ENCODE measurements around the gene ARRB1.
"Not testable (repeated sequence)": the region's sequence is repeated elsewhere in the genome, so short reads cannot be mapped to it uniquely, and the experiment has no call there.

ARRB1 gene

DNA sequence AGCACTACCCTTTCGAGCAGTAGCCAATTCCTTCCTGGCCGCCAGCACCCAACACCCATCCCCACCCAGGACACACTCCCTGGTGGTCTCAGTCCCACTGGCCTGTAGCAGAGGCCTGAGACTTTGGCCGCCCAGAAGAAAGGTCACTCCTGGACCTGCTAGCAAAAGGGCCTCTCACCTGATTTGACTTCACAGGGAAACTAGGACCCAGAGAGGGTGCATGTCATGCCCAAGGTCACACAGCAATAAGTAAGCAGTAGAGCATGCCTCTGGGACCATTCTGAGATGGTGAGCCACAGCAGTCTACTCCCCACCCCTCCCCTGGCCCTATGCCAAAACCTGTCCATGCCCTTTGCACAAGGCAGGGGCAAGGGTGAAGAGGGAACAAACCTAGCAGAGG, 7.3 kb downstream of the ARRB1 start:
- DNase-seq (ENCODE audit: low read depth), result no peak

DNA sequence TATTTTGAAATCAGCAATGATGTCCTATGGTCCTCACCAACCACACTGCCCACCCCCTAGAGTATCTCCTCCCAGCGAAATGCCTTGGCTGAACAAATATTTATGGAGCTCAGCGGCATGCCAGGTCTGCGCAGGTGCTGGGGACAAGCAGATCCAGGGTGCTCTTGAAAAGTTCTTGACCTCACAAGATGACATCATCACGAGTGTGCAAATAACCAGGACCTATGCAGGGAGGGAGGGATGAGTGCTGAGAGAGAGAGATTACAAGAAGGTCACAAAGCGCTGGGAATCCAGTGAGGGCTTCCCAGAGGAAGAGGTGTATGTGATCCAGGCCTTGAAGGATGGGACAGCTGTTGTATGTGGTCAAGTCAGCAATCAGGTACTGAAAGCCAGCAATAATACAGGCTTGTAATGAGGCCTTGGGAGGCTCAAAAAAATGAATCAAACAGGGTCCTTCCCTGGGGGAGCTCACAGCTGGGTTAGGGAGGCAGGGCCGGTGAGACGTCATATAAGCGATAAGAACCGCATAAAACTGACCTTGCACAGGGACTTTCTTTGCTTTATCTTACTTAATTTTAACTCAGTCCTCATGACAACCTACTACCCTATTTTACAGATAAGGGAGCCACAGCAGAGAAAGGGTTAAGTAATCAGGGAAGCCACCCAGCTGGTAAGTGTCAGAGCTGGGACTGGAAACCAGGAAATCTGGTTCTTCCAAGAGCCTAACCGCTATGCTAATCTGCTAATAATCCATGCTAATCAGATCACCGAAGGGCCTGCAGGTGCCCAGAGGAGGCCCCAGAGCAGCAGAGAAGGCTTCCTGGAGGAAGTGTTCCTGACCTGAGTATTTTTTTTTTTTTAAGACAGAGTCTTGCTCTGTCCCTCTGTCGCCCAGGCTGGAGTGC, 8.2 kb downstream of the ARRB1 start:
- DNase-seq (ENCODE audit: low read depth), result no peak

DNA sequence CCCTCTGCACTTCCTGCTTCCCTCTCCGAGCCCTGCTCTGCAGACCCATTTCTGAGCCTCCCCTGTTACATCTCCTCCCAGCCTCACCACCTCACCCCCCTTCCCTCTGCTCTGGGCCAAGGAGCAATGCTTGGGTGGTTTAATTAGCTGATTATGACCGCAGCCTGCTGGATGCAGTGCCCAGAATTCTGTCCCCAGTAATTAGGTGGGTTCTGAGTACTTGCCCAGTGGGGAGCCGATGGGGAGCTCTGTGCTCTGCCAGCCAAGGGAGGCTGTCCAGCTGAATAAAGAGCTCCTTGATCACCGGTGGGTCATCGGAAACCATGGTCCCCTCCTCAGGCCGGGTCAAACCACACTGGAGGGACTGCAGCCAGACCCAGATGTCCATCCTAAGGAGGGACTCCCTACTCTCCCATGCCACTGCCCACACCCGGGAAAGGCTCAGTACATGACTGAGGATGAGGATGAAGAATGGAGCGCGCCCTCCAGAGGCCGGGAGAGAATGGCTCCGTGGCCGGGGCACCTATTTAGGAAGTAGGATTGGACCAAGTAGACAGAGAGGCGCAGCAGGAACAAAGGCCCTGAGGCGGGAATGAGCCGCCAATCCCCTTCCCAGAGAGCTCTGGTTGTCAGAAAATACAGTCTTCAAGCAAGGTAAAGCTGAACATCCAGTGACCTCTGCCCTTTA, 9.1 kb downstream of the ARRB1 start:
- DNase-seq (ENCODE audit: low read depth), result no peak

DNA sequence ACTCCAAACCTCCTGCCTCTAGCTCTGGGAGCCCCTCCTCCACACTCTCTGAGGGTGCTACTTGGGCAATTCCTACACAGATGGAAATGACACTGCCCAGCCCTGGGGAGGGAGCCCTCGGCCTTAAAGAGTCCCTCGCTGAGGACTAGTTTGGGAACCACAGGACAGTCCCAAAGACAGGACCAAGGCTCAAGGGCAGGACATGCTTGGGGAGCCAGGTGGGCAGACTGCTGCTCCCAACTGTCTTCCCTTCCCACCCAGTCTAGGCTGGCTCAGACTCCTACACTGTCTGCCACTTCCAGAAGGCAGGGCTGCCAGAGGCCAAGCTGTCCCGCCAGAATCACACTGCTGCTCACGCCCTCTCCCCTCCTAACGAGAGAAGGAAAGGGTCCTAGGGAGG, 9.8 kb downstream of the ARRB1 start:
- no peak for DNase-seq (ENCODE audit: low read depth)

DNA sequence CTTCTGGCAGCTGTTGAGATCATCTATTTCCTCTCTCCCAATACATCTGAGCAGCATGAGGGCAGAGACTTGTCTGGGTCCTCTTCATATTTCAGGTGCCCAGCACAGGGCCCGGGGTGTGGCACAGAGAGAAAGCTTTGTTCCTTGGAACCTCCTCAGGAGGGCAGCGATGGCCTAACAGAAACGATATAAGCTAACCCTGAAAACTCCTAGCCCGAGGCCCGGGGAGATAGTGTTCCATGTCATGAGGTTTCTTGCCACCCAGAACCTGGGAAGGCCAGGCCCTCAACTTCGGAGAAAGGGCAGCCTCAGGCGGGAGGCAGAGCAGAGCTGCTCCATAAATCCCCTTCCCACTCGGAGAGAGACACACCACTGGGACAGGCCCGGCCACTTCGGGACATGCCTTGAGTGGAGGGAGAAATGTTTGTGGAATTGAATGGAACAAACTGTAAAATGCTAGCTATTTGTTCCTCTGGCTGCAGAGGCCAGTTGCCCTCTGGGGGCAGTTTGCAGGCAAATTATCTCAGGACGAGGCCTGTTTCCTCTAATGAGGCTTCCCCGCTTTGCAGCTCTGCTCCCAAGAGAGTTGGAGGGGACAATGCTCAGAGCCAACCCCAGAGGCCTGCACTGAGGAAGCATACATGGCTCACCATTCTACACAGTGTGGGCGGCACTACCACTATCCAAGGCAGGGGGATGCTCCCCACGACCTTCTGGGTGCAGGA, 11.6 kb downstream of the ARRB1 start:
- DNase-seq (ENCODE audit: low read depth), result peak; percentile 22

DNA sequence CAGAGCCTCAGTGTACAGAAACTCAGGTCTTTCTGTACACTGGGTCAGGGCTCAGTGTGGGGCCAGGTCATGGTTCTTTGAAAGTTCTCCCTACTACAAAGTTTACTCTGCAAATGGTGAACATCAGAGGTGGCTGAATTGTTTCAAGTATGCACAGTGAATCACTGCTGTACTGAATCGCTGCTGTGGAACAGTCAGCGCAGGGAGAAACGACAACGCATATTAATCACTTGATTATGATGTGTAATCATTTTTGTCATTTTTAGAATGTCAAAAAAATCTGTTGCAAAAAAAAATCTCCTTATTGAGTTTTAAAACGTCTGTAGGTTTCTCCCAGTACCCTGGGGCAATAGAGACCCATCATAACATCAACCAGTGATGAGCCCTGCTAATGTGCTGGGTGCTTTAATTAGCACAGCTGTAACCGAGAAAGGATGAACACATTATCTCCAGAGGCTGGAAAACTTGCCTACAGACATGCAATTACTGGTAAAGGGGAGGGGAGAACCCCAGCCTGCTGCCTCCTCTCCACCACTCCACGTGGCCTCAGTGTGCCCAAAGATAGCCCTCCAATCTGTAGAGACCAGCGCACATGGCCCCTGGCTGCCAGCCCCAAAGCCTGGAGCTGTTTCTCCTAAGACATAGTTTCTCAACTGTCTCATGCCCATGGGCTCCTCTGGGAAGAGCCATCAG, 12.8 kb downstream of the ARRB1 start:
- peak; percentile 66 for DNase-seq (ENCODE audit: low read depth)

DNA sequence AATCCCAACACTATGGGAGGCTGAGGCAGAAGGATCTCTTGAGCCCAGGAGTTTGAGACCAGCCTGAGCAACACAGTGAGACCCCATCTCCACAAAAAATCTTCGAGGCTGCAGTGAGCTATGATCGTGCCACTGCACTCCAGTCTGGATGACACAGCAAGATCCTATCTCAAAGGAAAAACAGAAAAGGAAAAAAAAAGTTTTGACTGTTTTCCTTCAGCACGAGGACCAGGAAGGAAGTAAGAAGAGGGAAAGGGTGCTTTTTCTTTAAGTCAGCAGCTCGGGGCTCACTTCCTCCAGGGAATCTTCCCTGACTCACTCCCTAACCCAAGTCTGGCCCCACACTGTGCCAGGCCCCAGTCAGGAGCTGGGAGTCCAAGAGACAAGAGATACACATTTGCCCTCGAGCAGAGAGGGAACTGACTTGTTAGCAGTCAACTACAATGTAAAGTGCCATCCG, 14.2 kb downstream of the ARRB1 start:
- peak; percentile 77 for DNase-seq (ENCODE audit: low read depth)

DNA sequence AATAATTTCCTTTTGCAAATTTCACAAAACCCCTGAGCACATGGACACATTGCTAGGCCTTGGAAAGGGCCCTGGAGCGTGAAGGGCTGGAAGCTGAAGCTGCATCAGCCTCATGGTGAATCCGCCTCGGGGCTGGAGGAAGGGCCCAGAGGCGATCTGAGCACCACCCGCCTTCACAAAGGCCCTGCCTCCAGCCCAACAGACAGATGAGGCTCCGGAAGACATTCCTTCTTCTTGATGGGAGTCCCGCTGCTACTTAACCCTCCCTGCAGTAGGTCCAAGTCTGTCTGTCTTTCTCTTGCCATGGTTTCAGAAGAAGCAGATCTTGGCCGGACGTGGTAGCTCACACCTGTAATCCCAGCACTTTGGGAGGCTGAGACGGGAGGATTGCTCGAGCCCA, 16.5 kb downstream of the ARRB1 start:
- DNase-seq (ENCODE audit: low read depth), result no peak

DNA sequence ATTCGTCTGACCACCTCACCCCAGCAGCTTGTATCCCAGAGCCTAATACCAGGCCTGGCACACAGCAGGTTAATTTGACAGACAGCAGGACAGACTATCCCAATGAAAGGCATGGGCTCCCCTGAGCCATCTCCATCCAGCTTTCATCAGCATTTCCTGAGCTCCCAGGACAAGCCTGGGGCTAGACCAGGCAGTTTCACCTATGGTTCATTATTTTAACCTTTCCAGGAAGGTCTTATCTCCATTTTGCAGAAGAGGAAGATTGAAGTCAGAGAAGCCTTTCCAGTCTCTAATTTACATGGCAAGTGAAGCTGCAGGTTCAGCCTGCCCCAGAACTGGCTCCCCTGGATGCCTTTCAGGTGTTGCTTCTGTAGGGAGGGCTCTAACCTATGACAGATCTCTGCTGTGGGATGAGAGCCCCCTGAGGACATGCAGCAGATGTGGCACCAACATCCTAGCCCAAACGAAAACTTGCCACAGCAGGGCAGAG, 17.0 kb downstream of the ARRB1 start:
- no peak for DNase-seq (ENCODE audit: low read depth)

DNA sequence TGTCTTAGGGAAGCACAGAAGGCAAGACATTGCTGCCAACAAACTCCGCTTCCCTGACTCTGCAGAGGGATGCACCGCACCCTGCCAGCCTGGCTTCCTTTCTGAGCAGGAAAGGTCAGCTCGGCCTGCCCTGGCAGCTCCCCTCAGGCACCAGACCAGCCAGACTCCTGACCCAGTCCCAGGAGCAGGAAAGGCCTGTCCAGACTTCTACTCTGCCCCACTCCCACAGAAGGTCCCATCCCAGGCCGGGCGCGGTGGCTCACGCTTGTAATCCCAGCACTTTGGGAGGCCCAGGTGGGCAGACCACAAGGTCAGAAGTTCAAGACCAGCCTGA, 17.7 kb downstream of the ARRB1 start:
- no peak for DNase-seq (ENCODE audit: low read depth)

DNA sequence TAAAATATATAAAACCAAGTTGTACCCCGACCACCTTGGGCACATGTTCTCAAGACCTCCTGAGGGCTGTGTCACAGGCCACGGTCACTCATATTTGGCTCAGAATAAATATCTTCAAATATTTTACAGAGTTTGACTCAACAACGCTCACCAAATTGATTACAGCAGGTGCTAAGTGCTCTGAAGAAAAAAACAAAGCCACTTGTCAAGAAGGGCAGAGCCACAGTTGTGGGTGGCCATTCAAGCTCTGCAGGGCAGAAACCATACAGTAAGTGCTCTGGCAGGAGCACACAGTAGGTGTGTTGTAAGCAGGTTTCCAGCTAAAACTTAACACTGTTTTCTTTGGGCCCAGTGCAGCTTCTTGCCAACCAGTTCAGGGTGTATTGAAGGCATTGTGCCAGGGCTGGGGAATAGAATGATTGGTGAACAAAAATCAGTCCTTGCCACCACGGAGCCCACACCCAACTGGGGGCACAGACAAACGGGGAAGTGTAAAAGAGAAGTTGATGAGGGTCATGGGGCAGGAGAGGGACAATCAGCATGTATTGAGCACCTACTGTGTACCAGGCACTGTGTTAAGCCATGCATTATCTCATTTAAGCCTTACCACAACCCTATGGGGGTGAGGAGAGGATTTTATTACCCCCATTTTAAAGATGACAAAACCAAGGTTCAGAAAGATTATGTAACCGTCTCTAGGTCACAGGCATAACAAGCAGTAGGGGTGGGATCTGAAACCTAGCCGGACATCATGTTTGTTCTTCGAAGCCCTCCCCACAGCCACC, 18.2 kb downstream of the ARRB1 start:
- DNase-seq (ENCODE audit: low read depth), result no peak

DNA sequence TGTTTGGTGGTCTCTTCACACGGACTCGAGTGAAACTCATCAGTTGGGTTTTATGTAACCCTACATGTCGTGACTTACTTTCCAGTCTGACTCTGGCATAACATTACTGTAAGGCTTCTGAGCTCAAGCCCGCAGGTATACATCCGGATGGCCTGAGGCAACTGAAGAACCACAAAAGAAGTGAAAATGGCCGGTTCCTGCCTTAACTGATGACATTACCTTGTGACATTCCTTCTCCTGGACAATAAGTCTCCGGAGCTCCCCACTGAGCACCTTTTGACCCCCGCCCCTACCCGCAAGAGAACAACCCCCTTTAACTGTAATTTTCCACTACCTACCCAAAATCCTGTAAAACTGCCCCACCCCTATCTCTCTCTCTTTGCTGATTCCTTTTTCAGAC, 19.7 kb downstream of the ARRB1 start:
- DNase-seq (ENCODE audit: low read depth), result not testable (repeated sequence)

DNA sequence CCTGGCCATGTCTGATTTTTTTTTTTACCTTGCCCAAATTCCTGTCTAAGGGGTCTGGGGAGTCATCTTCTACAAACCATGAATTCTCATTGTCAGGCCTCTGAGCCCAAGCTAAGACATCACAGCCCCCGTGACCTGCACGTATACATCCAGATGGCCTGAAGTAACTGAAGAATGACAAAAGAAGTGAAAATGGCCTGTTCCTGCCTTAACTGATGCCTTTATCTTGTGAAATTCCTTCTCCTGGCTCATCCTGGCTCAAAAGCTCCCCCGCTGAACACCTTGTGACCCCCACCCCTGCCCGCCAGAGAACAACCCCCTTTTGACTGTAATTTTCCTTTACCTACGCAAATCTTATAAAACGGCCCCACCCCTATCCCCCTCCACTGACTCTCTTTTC, 20.2 kb downstream of the ARRB1 start:
- not testable (repeated sequence) for DNase-seq (ENCODE audit: low read depth)

DNA sequence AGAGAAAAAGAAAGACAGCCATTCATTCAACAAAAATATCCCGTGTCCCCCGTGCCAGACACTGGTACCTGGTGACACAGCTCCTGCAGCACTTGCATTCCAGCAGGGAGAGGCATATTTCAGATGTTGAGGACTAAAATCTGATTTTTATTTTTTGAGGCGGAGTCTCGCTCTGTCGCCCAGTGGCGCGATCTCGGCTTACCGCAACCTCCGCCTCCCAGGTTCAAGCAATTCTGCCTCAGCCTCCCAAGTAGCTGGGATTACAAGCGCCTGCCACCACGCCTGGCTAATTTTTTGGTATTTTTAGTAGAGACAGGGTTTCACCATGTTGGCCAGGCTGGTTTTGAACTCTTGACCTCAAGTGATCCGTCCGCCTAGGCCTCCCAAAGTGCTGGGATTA, 20.6 kb downstream of the ARRB1 start:
- not testable (repeated sequence) for DNase-seq (ENCODE audit: low read depth)

DNA sequence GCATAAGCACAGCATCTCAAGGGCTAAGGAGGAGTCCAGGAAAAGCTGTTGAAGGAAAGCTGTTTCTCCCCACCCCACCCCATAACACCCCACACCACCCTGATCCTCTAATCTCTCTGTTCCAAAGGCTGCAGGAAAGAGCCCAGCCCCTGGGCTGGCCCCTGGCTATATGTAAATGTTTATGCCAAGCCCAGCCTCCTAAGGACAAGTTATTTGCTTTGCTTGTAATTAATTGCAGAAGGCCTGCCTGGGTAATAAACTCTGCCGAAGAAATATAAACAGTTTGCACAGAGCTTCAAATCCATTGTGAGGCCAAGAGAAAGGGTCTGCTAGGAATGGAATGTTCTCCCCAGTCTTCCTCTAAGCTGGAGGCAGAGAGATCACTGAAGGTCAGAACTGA, 21.2 kb downstream of the ARRB1 start:
- DNase-seq (ENCODE audit: low read depth), result peak; percentile 15

DNA sequence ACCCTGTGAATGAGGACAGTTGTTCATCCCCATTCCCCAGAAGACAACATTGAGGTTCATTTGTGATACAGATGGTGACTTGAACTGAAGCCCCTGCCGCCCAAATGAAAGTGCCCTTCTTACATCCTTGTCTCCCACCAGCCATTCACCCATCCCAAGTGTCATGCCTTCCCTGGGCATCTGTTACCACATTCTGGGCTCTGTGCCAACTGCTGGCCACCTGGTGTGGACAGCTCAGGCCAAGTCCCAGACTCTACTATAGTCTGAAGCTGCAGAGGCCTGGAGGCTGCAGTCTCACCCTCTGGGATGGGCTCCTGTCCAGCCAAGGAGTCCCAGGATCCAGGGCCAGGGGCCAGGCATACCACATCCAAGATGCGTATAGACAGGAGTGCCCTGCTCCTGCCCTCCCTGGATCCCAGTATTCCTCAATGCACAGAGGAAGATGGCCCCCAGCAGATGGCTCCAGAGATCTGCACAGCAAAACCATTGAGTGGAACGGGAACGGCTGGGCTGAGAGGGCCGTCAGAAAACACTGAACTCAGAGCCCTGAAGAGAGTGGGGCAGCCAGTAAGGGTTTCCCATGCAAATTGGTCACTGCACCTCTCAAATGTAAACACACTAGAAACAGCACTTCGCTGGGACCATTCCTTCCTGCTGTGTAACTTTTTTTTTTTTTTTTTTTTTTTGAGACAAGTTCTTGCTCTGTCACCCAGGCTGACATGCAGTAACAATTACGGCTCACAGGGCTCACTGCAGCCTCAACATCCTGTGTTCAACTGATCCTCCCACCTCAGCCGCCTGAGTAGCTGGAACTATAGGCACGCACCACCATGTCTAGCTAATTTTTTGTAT, 22.8 kb downstream of the ARRB1 start:
- peak; percentile 87 for DNase-seq (ENCODE audit: low read depth)

DNA sequence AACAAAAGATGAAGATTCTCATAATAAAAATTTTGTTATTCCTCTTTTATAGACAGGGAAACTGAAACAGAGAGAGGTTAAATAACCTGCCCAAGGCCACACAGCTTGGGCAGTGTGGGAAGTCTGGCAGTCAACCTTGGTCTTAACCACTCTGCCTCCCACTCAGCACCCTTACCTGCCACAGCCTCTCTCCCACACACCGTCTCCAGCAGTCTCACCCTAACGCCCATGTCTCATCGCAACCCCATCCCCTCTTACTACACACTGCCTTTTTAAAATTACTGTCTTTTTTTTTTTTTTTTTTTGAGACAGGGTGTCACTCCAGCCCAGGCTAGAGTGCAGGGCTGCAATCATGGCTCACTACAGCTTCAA, 25.0 kb downstream of the ARRB1 start:
- no peak for DNase-seq (ENCODE audit: low read depth)

DNA sequence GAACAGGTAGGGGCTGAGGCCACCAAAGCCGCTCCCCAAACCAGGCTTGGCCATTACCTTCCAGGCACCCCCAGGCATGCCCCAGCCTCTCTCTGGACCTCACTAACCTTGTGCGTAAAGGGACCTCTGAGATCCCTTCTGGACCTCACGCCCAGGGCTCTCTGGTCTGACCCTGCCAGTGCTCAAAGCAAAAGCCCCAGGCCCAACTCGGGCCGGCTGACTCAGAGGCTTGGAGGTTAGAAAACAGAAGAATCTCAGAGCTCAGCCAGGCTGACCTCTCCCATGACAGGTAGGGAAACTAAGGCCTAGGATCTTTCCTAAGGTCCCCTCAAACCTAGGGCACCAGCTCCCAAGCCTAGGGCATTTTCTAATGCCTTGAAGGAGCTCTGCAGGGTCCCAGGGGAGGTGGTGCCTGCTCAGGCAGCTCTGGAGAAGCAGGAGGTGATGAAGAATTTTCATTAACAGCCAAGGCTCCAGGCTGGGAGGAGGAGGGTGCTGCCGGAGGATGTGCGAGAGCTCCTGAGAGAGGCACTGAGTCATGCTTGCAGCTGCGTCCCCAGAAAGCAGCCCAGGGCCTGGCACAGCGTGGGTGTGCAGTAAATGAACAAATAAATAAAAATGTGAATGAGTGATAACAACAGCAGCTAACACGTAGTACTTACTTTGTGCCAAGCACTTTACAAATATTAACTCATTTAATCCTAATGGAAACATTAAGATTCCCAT, 25.6 kb downstream of the ARRB1 start:
- DNase-seq (ENCODE audit: low read depth), result peak; percentile 89

DNA sequence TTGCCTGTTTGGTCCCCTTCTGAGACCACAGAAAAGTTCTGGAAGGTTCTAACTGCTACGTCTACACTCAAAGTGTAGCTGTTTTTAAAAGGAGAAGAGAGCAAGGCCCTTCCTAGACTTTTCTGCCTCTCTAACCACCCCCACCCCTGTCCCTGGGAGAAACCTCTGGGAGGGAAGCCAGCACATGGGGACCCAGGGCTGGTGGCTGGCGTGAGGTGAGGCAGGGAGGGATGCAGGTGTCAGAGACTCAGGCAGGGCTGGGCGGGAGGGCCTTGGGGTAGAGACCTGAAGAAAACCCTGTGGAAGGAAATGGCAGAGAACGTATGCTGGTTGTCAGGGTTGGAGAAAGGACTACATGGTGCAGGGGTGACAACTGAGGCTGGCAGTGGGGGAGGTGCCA, 26.7 kb downstream of the ARRB1 start:
- DNase-seq (ENCODE audit: low read depth), result no peak

DNA sequence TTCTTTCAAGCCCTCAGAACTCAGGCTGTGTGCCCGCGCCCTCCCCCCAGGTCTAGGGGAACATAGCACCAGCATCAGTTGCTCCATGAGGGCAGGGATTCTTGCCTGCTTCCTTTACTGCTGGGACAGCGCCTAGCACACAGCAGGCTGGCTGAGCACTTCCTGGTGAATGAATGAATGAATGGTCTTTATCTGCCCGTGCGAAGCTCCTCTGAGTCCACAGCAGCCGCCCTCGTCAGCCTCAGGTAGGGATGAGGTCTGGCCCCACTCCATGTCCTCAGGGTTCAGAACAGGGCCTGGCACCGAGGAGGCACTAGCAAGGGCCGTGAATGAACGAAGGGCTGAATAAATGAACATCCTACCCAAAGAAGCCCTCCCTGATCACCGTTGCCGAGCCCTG, 27.3 kb downstream of the ARRB1 start:
- DNase-seq (ENCODE audit: low read depth), result no peak
